ENCODE results near the gene DLGAP4.

Gene DLGAP4

DNA sequence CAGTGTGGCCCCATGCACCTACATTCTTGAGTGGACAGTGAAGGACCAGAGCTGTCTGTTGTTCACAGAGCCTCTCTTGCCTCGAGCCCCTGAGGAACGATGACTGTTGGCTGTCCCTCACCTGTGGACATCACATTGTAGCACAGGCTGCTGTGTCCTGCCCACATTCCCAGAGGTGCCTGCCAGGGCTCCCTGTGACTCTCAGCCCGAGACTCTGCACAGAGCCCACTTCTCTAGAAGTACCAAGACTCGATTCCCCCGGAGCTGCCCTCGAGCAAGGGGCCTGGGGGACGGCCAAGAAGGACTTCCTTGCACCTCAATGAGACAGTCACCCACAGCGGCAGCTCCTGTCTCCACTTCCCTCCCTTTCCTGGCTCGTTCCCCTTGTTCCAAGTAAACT lies 28.6 kb upstream of the DLGAP4 start:
- TF ChIP-seq, protein P1, sequence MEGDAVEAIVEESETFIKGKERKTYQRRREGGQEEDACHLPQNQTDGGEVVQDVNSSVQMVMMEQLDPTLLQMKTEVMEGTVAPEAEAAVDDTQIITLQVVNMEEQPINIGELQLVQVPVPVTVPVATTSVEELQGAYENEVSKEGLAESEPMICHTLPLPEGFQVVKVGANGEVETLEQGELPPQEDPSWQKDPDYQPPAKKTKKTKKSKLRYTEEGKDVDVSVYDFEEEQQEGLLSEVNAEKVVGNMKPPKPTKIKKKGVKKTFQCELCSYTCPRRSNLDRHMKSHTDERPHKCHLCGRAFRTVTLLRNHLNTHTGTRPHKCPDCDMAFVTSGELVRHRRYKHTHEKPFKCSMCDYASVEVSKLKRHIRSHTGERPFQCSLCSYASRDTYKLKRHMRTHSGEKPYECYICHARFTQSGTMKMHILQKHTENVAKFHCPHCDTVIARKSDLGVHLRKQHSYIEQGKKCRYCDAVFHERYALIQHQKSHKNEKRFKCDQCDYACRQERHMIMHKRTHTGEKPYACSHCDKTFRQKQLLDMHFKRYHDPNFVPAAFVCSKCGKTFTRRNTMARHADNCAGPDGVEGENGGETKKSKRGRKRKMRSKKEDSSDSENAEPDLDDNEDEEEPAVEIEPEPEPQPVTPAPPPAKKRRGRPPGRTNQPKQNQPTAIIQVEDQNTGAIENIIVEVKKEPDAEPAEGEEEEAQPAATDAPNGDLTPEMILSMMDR (conservative IDR thresholded peaks at IDR 0.05; ENCODE audit: low read length), result no peak
- no peak for DNase-seq (ENCODE audit: low read depth)
- no peak overlapping the region for H3K4me3 ChIP-seq (ENCODE audit: low read length)

DNA sequence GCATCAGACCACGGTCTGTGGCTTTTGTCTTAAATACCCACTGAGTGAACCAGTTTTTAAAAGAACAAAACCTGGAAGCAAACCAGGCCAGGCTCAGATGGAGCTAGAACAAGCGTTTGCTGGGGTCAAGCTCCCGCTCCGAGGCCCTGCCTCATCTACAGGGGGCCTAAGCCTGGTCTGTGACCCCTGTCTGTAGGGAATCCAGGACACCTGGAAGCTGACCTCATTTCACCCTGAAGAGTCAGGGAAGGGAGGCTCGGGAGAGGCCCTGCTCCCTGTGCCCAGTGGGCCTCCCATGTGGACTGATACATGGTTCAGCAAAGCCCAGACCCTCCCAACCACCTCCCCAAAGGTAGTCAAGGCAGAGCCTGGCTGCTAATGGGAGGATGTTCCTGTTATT lies 26.8 kb upstream of the DLGAP4 start:
- TF ChIP-seq, protein P1 (conservative IDR thresholded peaks at IDR 0.05; ENCODE audit: low read length), result no peak
- DNase-seq (ENCODE audit: low read depth), result no peak
- no peak overlapping the region for H3K4me3 ChIP-seq (ENCODE audit: low read length)

DNA sequence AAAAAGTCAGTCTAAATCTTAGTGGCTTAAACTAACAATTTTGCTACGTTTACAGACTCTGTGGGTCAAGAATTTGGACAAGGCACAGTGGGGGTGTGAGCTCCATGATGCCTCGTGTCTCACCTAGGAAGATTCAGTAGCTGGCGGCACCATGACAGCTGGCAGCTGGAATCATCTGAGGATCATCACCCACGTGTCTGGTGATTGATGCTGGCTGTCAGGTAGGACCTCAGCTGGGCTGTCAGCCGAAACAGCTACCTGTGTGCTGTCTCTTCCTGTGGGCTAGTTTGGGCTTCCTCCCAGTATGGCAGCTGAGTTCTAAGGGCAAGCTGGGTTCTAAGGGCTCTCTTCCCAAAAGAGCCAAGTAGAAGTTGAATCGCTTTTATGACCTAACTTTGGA lies 26.4 kb upstream of the DLGAP4 start:
- no peak for DNase-seq (ENCODE audit: low read depth)
- H3K4me3 ChIP-seq (ENCODE audit: low read length), result no peak overlapping the region
- TF ChIP-seq, protein P1 (conservative IDR thresholded peaks at IDR 0.05; ENCODE audit: low read length), result no peak

DNA sequence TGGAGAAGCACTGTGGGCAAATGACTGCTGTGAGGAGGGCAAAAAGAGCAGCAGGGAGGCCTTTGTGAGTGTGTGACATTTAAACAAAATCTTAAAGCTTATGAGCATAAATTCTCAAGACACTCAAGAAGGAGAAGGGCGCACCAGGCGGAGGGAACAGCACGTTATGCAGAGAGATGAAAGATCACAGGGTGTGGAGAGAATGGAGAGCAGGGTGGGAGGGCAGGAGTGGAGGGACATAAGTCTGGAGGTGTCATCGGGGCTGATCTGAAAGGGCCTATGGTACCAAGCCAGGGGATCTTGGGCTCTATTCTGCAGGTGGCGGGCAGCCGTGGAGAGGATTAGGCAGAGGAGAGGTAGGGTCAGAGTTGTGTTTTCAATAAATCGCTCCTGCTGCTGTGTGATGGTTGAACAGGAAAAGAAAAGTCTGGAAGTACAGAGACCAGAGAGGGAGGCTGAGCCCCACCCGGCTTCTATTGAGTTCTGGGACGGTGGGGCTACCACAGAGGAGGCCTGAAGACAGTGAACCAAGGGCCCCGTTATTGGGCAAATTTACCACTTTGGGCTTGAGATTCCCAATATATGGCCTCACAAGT lies 24.3 kb upstream of the DLGAP4 start:
- no peak for DNase-seq (ENCODE audit: low read depth)
- TF ChIP-seq, protein P1 (conservative IDR thresholded peaks at IDR 0.05; ENCODE audit: low read length), result no peak
- no peak overlapping the region for H3K4me3 ChIP-seq (ENCODE audit: low read length)

DNA sequence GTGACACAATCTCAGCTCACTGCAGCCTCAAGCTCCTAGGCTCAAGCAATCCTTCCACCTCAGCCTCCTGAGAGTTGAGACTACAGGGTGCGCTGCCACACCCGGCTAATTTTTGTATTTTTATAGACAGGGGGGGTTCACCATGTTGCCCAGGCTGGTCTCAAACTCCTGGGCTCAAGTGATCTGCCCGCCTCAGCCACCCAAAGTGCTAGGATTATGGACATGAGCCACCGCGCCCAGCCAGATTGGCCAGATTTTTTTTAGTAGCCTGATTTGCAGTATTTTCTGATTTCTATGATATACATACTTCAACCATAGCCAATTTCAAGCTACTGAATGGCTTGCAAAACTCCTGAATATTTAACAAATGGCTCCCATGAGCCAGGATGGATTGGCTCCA lies 21.4 kb upstream of the DLGAP4 start:
- H3K4me3 ChIP-seq (ENCODE audit: low read length), result no peak overlapping the region
- TF ChIP-seq, protein P1 (conservative IDR thresholded peaks at IDR 0.05; ENCODE audit: low read length), result no peak
- no peak for DNase-seq (ENCODE audit: low read depth)

DNA sequence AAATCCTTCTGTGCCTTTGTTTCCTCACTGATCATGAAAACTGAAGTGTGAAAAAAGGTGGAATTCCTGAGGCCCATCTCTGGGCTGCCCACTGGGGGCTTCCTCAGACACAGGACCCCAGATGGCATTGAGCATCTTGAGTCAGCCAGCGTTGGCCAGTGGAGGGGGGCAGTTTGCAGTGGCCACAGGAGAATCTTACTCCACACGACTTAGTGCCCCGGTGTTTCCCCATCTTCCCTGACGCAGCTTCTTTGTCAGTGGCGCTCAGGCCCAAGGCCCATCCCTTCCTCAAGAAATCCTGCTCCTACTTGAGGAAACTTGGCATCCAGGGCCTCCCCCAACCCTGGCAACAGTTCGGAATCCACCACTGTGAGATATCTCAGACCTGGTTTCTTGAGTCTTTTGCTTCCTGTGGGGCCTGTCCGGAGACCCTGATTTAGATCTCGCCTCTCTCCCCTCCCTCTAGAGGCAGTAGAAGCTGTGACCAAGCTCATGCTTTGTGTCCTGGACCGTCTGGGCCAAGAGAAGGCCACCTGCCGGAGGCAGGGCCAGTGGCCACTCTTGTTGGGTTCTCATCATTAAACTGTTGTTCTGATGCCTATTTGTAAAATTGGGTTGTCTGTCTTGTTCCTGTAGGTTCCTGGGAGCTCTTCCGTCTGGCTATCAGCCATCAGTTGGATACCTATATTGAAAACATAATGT lies 20.2 kb upstream of the DLGAP4 start:
- TF ChIP-seq, protein P1 (conservative IDR thresholded peaks at IDR 0.05; ENCODE audit: low read length), result no peak
- H3K4me3 ChIP-seq (ENCODE audit: low read length), result no peak overlapping the region
- DNase-seq (ENCODE audit: low read depth), result no peak

DNA sequence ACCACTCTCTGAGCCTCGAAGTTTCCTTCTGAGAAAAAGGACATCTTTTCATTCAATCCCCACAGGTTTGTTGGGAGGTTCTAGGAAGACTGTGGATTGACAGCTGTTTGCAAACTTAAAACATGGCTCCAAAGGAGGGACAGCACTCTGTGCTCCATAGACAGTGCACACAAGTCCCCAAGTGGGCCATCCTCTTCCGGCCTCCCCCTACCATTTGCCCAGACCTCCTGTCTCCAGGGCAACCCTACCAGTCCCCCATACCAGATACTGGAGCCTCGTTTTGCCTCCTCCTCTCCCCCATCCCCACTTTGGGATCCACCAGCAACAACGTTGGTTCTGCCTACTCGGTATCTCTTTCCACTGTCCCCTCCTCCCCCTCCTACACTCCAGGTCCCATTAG lies 8.5 kb upstream of the DLGAP4 start:
- TF ChIP-seq, protein P1 (conservative IDR thresholded peaks at IDR 0.05; ENCODE audit: low read length), result no peak
- no peak overlapping the region for H3K4me3 ChIP-seq (ENCODE audit: low read length)
- DNase-seq (ENCODE audit: low read depth), result no peak

All from AG10803 (cell line).